Stromal cell of bone marrow (primary cell): ENCODE measurements around the gene RARRES1.
A peak's percentile ranks its signal among the peaks of the same experiment; 100 is the strongest.

Experiments used
- DNase-seq: peaks from one replicate; pipeline ENCODE4 v3.0.0-alpha.2; 2012; ENCODE audit warnings: low read depth

The RARRES1 gene

GRCh38 chr3:158731938-158732855, at the start of gene RARRES1:
Gene RARRES1, minus strand, starts transcription at chr3:158732457. Its CDS starts 42 bp downstream, at chr3:158732415.
- no peak for DNase-seq

GRCh38 chr3:158781849-158782248, 49.6 kb upstream of the RARRES1 start:
- no peak for DNase-seq

GRCh38 chr3:158781191-158781590, 48.9 kb upstream of the RARRES1 start:
- DNase-seq: no peak

- no peak for DNase-seq
Observed at GRCh38 chr3:158780766-158781165, 48.5 kb upstream of the RARRES1 start.

GRCh38 chr3:158777161-158777873, 45.1 kb upstream of the RARRES1 start:
- DNase-seq: no peak

GRCh38 chr3:158776531-158776930, 44.3 kb upstream of the RARRES1 start:
- no peak for DNase-seq

- DNase-seq: no peak
Observed at GRCh38 chr3:158775426-158776410, 43.5 kb upstream of the RARRES1 start.

- DNase-seq: no peak
Observed at GRCh38 chr3:158774965-158775364, 42.7 kb upstream of the RARRES1 start.

- peak; percentile 60 for DNase-seq
Observed at GRCh38 chr3:158773845-158774830, 41.9 kb upstream of the RARRES1 start.

GRCh38 chr3:158773166-158773565, 40.9 kb upstream of the RARRES1 start:
- no peak for DNase-seq

- no peak for DNase-seq
Observed at GRCh38 chr3:158771982-158772381, 39.7 kb upstream of the RARRES1 start.

GRCh38 chr3:158771577-158771976, 39.3 kb upstream of the RARRES1 start:
- no peak for DNase-seq

GRCh38 chr3:158770741-158771350, 38.6 kb upstream of the RARRES1 start:
- no peak for DNase-seq

- no peak for DNase-seq
Observed at GRCh38 chr3:158769952-158770740, 37.9 kb upstream of the RARRES1 start.

- DNase-seq: no peak
Observed at GRCh38 chr3:158769549-158769948, 37.3 kb upstream of the RARRES1 start.

- DNase-seq: peak; percentile 92
Observed at GRCh38 chr3:158768881-158769543, 36.8 kb upstream of the RARRES1 start.

GRCh38 chr3:158768361-158768787, 36.1 kb upstream of the RARRES1 start:
- DNase-seq: peak; percentile 51

GRCh38 chr3:158766364-158766763, 34.1 kb upstream of the RARRES1 start:
- no peak for DNase-seq
